Measurements from ENCODE around the gene FXYD6. TPM values are rescaled to one million over a fixed set of nuclear protein-coding genes. Genes with fewer than 3 reads are reported as not detected.

FXYD6 gene
- total RNA-seq, 6 experiments from 2014 or later, result not detected

DNA sequence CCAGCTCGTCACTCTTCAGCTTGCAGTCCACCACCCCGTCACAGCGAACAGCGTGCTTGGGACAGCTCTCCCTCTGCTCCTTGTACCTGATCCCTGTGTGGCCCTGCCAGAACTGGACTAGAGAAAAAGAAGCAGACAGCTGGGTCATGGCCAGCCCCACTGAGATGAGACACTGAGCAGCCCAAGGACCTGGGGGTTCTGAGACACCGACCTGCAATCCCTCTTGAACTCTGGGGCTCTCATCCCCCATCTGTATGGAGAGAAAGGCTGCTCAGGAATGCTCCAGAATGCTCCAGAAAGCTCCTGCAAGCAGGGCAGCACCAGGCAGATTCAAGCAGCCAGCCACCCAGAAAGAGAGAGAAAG lies 37.9 kb upstream of the FXYD6 start:
- TF ChIP-seq CTCF (IDR thresholded peaks at IDR 0.05), result no peak
- no peak for DNase-seq
- no peak overlapping the region for H3K4me3 Mint-ChIP-seq
- no peak overlapping the region for H3K27ac Mint-ChIP-seq
- H3K27me3 Mint-ChIP-seq (ENCODE audit: insufficient read depth), result peaks cover 61% of the 10 kb centered on the region
- no peaks in the 10 kb centered on the region for H3K36me3 Mint-ChIP-seq (ENCODE audit: low read depth)
- no peaks in the 10 kb centered on the region for H3K9me3 Mint-ChIP-seq
- no peaks in the 10 kb centered on the region for H3K4me1 Mint-ChIP-seq (ENCODE audit: low read depth)

GRCh38 chr11:117913736-117914397 lies 37.4 kb upstream of the FXYD6 start:
- DNase-seq, result no peak
- no peak for TF ChIP-seq CTCF (IDR thresholded peaks at IDR 0.05)
- H3K4me1 Mint-ChIP-seq (ENCODE audit: low read depth), result no peaks in the 10 kb centered on the region
- H3K9me3 Mint-ChIP-seq, result no peaks in the 10 kb centered on the region
- H3K27ac Mint-ChIP-seq, result no peak overlapping the region
- peaks cover 62% of the 10 kb centered on the region for H3K27me3 Mint-ChIP-seq (ENCODE audit: insufficient read depth)
- H3K4me3 Mint-ChIP-seq, result no peak overlapping the region
- no peaks in the 10 kb centered on the region for H3K36me3 Mint-ChIP-seq (ENCODE audit: low read depth)

- Mint-ChIP-seq H3K36me3 (ENCODE audit: low read depth) (no peaks in the 10 kb centered on the region), H3K4me3 (no peak overlapping the region), H3K9me3 (no peaks in the 10 kb centered on the region), H3K4me1 (ENCODE audit: low read depth) (peaks cover 6% of the 10 kb centered on the region), H3K27me3 (ENCODE audit: insufficient read depth) (peaks cover 63% of the 10 kb centered on the region), H3K27ac (no peak overlapping the region)
- no peak for DNase-seq
- no peak for TF ChIP-seq CTCF (IDR thresholded peaks at IDR 0.05)
Observed at GRCh38 chr11:117912497-117912896, 36.0 kb upstream of the FXYD6 start.

- no peaks in the 10 kb centered on the region for H3K9me3 Mint-ChIP-seq
- no peak for DNase-seq
- no peak overlapping the region for H3K27ac Mint-ChIP-seq
- H3K4me1 Mint-ChIP-seq (ENCODE audit: low read depth), result peaks cover 11% of the 10 kb centered on the region
- no peak for TF ChIP-seq CTCF (IDR thresholded peaks at IDR 0.05)
- no peak overlapping the region for H3K4me3 Mint-ChIP-seq
- no peaks in the 10 kb centered on the region for H3K36me3 Mint-ChIP-seq (ENCODE audit: low read depth)
- peaks cover 56% of the 10 kb centered on the region for H3K27me3 Mint-ChIP-seq (ENCODE audit: insufficient read depth)
Observed at GRCh38 chr11:117911694-117912093, 35.2 kb upstream of the FXYD6 start.

DNA sequence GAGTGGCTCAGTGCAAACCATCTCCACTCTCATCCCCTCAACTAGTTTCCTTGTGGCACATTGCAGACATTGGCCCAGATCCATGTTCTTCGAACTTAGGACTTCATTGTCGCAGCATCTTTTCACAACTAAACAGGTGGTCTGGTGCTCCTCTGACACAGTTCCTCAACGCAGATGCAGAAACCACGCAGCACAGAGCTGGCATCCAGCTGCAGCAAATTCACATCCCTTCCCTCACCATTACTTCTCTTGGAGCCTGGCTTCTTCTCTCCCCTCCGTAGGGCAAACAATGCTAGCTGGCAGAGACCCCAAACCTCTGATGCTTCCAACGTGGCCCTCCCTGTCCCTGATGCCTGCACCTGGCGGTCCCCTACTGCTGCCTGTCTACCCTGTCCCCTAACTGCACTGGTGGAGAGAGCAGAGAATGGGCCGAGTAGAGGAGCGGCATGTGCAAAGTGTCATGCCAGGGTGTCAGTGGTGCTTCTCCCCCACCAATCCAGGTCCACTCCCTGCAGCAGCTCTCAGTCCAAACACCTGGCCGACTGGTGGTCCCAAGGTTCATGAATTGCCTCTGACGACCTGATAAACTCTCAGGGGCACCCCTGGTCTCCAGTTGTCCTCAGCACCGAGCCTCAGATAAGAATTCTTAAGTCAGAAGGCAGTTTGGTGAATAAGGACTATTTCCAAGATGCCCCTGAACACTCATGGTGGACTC lies 34.6 kb upstream of the FXYD6 start:
- TF ChIP-seq CTCF (IDR thresholded peaks at IDR 0.05), result no peak
- Mint-ChIP-seq H3K4me3 (no peak overlapping the region), H3K4me1 (ENCODE audit: low read depth) (peaks cover 11% of the 10 kb centered on the region), H3K36me3 (ENCODE audit: low read depth) (no peaks in the 10 kb centered on the region), H3K9me3 (no peaks in the 10 kb centered on the region), H3K27me3 (ENCODE audit: insufficient read depth) (peaks cover 51% of the 10 kb centered on the region), H3K27ac (no peak overlapping the region)
- DNase-seq, result no peak

Data from HFFc6 (cell line).